ENCODE results near the gene FAM110D.

The FAM110D gene

GRCh38 chr1:26189331-26189730 is 30.5 kb downstream of the FAM110D start:
- no peak for DNase-seq (ENCODE audit: low read depth)

- DNase-seq (ENCODE audit: low read depth) = no peak
Measured at GRCh38 chr1:26189751-26190275, 30.9 kb downstream of the FAM110D start.

- DNase-seq (ENCODE audit: low read depth) = no peak
Measured at GRCh38 chr1:26190373-26190987, 31.6 kb downstream of the FAM110D start, which contains the start of gene CATSPER4. Gene CATSPER4 (plus strand): TSS chr1:26190602. CDS start chr1:26190628, 26 bp downstream.

- no peak for DNase-seq (ENCODE audit: low read depth)
Measured at GRCh38 chr1:26191739-26192138, 32.9 kb downstream of the FAM110D start.

- no peak for DNase-seq (ENCODE audit: low read depth)
Measured at GRCh38 chr1:26195805-26196204, 36.9 kb downstream of the FAM110D start.

- no peak for DNase-seq (ENCODE audit: low read depth)
Measured at GRCh38 chr1:26197301-26197700, 38.4 kb downstream of the FAM110D start.

GRCh38 chr1:26197813-26198212 is 38.9 kb downstream of the FAM110D start:
- DNase-seq (ENCODE audit: low read depth) = no peak

GRCh38 chr1:26200413-26200812 is 41.5 kb downstream of the FAM110D start:
- DNase-seq (ENCODE audit: low read depth) = no peak

- DNase-seq (ENCODE audit: low read depth) = no peak
Measured at GRCh38 chr1:26203642-26204318, 44.9 kb downstream of the FAM110D start.

- DNase-seq (ENCODE audit: low read depth) = no peak
Measured at GRCh38 chr1:26210147-26210870, 51.4 kb downstream of the FAM110D start.

GRCh38 chr1:26212726-26213125 is 53.8 kb downstream of the FAM110D start:
- no peak for DNase-seq (ENCODE audit: low read depth)

GRCh38 chr1:26213335-26213905 is 54.5 kb downstream of the FAM110D start:
- no peak for DNase-seq (ENCODE audit: low read depth)

All from fibroblast of the conjunctiva (primary cell).